PC-3 (cell line): Measurements from ENCODE around the gene TSPAN13. TPM values are rescaled to one million over a fixed set of nuclear protein-coding genes. Genes with fewer than 3 reads are reported as not detected.

Experiments used
- ATAC-seq: fragments of 200-7000 bp; cut with Tn5 transposase; 2 replicates; pipeline ENCODE4 v1.9.1; 2020; ENCODE audit warnings: mild to moderate bottlenecking, moderate library complexity
- BruUV-seq: library from RNA; stranded (reverse); fragments of 400-500 nt; replicated peaks from 2 replicates; lab custom pipeline; 2021; lab: Mats Ljungman, UMichigan
- CTCF ChIA-PET: fragments of 300-600 bp; sonication (Branson Sonifier 250); formaldehyde crosslinking; loops from one replicate; lab custom pipeline; 2022; ENCODE audit warnings: antibody characterized with exemption; lab: Charles Lee
- POLR2A ChIA-PET: fragments of 300-600 bp; sonication (Branson Sonifier 250); formaldehyde crosslinking; loops from one replicate; lab custom pipeline; 2022; ENCODE audit warnings: antibody characterized with exemption; ENCODE audit not compliant: unreplicated experiment; lab: Charles Lee
- DNase-seq: peaks from one replicate; pipeline ENCODE4 v3.0.0-alpha.2; 2015
- H2AFZ ChIP-seq: fragments of 300-600 bp; sonication (generic); 2 replicates; pipeline ENCODE4 v1.6.0; 2016; ENCODE audit warnings: antibody characterized with exemption, low read length
- H3F3A ChIP-seq: fragments of 300-600 bp; sonication (generic); one replicate; pipeline ENCODE4 v1.6.0; 2017; ENCODE audit warnings: antibody characterized with exemption, low read length, control low read depth, mild to moderate bottlenecking; ENCODE audit not compliant: unreplicated experiment
- H3K27ac ChIP-seq: fragments of 300-600 bp; sonication (generic); 2 replicates; pipeline ENCODE4 v1.5.1; 2016; ENCODE audit warnings: mild to moderate bottlenecking, low read length
- H3K27me3 ChIP-seq: fragments of 300-600 bp; sonication (generic); 2 replicates; pipeline ENCODE4 v1.6.1; 2016; ENCODE audit warnings: low read length, mixed read lengths
- H3K36me3 ChIP-seq: fragments of 300-600 bp; sonication (generic); 2 replicates; pipeline ENCODE4 v1.6.1; 2016; ENCODE audit warnings: low read depth, mixed run types, low read length, mixed read lengths
- H3K4me1 ChIP-seq: fragments of 300-600 bp; sonication (generic); 2 replicates; pipeline ENCODE4 v1.5.1; 2016; ENCODE audit warnings: low read length; ENCODE audit not compliant: insufficient read depth
- H3K4me2 ChIP-seq: fragments of 300-600 bp; sonication (generic); 2 replicates; pipeline ENCODE4 v1.6.0; 2016; ENCODE audit warnings: low read length
- H3K4me3 ChIP-seq: fragments of 300-600 bp; sonication (generic); 2 replicates; pipeline ENCODE4 v1.5.1; 2016; ENCODE audit warnings: mild to moderate bottlenecking, low read length, mixed read lengths
- H3K79me2 ChIP-seq: fragments of 300-600 bp; sonication (generic); 2 replicates; pipeline ENCODE4 v1.6.1; 2017; ENCODE audit warnings: low read length, mixed read lengths
- H3K9ac ChIP-seq: fragments of 300-600 bp; sonication (generic); 2 replicates; pipeline ENCODE4 v1.6.0; 2016; ENCODE audit warnings: mild to moderate bottlenecking, low read length
- H3K9me2 ChIP-seq: fragments of 300-600 bp; sonication (generic); replicated peaks from 2 replicates; pipeline ENCODE4 v1.6.1; 2016; ENCODE audit warnings: mixed run types, low read length, mixed read lengths
- H3K9me3 ChIP-seq: fragments of 300-600 bp; sonication (generic); 2 replicates; pipeline ENCODE4 v1.6.1; 2016; ENCODE audit warnings: low read length, mixed read lengths
- H4K20me1 ChIP-seq: fragments of 300-600 bp; sonication (generic); 2 replicates; pipeline ENCODE4 v1.6.1; 2016; ENCODE audit warnings: low read length, mixed read lengths
- CTCF ChIP-seq: fragments of 300-600 bp; sonication (generic); conservative IDR thresholded peaks from 2 replicates; pipeline ENCODE4 v1.5.1; 2017; ENCODE audit warnings: antibody characterized with exemption, low read depth, mild to moderate bottlenecking, low read length
- EZH2 ChIP-seq: fragments of 300-600 bp; sonication (generic); IDR thresholded peaks from one replicate; pipeline ENCODE4 v1.6.1; 2017; ENCODE audit warnings: antibody characterized with exemption, mild to moderate bottlenecking, low read length; ENCODE audit not compliant: unreplicated experiment
- EZH2phosphoT487 ChIP-seq: fragments of 300-600 bp; sonication (generic); IDR thresholded peaks from 2 replicates; pipeline ENCODE4 v1.6.1; 2018; ENCODE audit warnings: mild to moderate bottlenecking, antibody characterized with exemption, low read length, borderline replicate concordance
- intact Hi-C: fragments of 100-400 bp; cut with micrococcal nuclease; formaldehyde crosslinking; loops from 2 replicates; pipeline ENCODE4 v1.9.0; 2023
- total RNA-seq: library from RNA; depleted of rRNA; stranded (reverse); fragments of >200 nt; gene quantifications from 2 replicates; pipeline ENCODE4 v1.2.3, GENCODE V29; 2014

Gene TSPAN13
- total RNA-seq, 1 experiment from 2014 or later, result 34.9 TPM

GRCh38 chr7:16803125-16803524 lies 49.6 kb downstream of the TSPAN13 start:
- intact Hi-C loops, result loop anchor here (5.0 to 10.0 kb wide), 3 partner anchors 106 to 502 kb away; no protein-coding TSS in a partner anchor
- BruUV-seq, result no TSS peak

GRCh38 chr7:16803881-16804673 lies 50.5 kb downstream of the TSPAN13 start:
- POLR2A ChIA-PET, result interaction anchor here (0.6 to 2.0 kb wide), 6 partner anchors 9 to 494 kb away, joined by 3 to 12 read pairs (median 7); no protein-coding TSS in a partner anchor
- Histone ChIP-seq H3K9me3 (no peaks in the 10 kb centered on the region), H3K27ac (peak overlapping the region; percentile 96), H3K27me3 (no peaks in the 10 kb centered on the region), H3K4me1 (peaks cover 59% of the 10 kb centered on the region), H3K36me3 (peaks cover 16% of the 10 kb centered on the region; the same call in 1 of the 2 replicates), H3K4me2 (peak overlapping the region; percentile 96), H3K4me3 (peak overlapping the region; percentile 84), H3F3A (peaks cover 10% of the 10 kb centered on the region), H4K20me1 (peaks cover 3% of the 10 kb centered on the region; the same call in 1 of the 2 replicates), H3K9ac (peak overlapping the region; percentile 95), H2AFZ (no peak overlapping the region), H3K79me2 (peaks cover 22% of the 10 kb centered on the region), H3K9me2 (no peaks in the 10 kb centered on the region)
- DNase-seq, result peak; percentile 82
- CTCF ChIA-PET, result interaction anchor here (0.6 to 1.2 kb wide), 2 partner anchors 43 to 87 kb away, joined by 3 to 5 read pairs; no protein-coding TSS in a partner anchor
- BruUV-seq, result TSS peak; percentile 81
- peak; percentile 54 for ATAC-seq
- no peak for TF ChIP-seq CTCF
- intact Hi-C loops, result loop anchor here (5.0 to 10.0 kb wide), 3 partner anchors 107 to 501 kb away; no protein-coding TSS in a partner anchor

More at GRCh38 chr7:16803125-16803524, 49.6 kb downstream of the TSPAN13 start:
- H3K4me2 ChIP-seq, result peak overlapping the region; percentile 96
- ChIA-PET CTCF (no interaction called here), POLR2A (interaction anchor here (0.6 to 2.0 kb wide), 4 partner anchors 10 to 495 kb away, joined by 5 to 12 read pairs (median 10); no protein-coding TSS in a partner anchor)
- peaks cover 59% of the 10 kb centered on the region for H3K4me1 ChIP-seq
- H3K79me2 ChIP-seq, result peaks cover 22% of the 10 kb centered on the region
- peak overlapping the region; percentile 84 for H3K4me3 ChIP-seq
- H3K9me3 ChIP-seq, result no peaks in the 10 kb centered on the region
- peaks cover 3% of the 10 kb centered on the region; the same call in 1 of the 2 replicates for H4K20me1 ChIP-seq
- H3K9ac ChIP-seq, result peak overlapping the region; percentile 95
- H3K27ac ChIP-seq, result peak overlapping the region; percentile 96
- no peak overlapping the region for H2AFZ ChIP-seq
- peaks cover 25% of the 10 kb centered on the region; the same call in 1 of the 2 replicates for H3K36me3 ChIP-seq
- TF ChIP-seq EZH2 (no peak), EZH2phosphoT487 (no peak), CTCF (no peak)
- H3K9me2 ChIP-seq, result no peaks in the 10 kb centered on the region
- ATAC-seq (no peak), DNase-seq (no peak)
- H3F3A ChIP-seq, result peaks cover 10% of the 10 kb centered on the region
- H3K27me3 ChIP-seq, result no peaks in the 10 kb centered on the region
